GM12878 (cell line): ENCODE data around the gene NME7. TPM values are rescaled to one million over a fixed set of nuclear protein-coding genes. Genes with fewer than 3 reads are reported as not detected.

Source experiments
- ATAC-seq: fragments of 200-7000 bp; cut with Tn5 transposase; 3 replicates; pipeline ENCODE4 v1.9.1; 2020; ENCODE audit warnings: mild to moderate bottlenecking, moderate library complexity
- BruUV-seq: library from RNA; stranded (reverse); fragments of 400-500 nt; replicated peaks from 2 replicates; lab custom pipeline; 2021; lab: Mats Ljungman, UMichigan
- CTCF ChIA-PET: fragments of 300-600 bp; sonication (Branson Sonifier 250); formaldehyde crosslinking; extraction: SDS; loops from one replicate; lab custom pipeline; 2021; ENCODE audit warnings: inconsistent platforms; lab: Yijun Ruan, JAX
- POLR2A ChIA-PET: fragments of 350-600 bp; formaldehyde crosslinking; extraction: SDS; loops from one replicate; lab custom pipeline; 2021; ENCODE audit warnings: inconsistent platforms; lab: Charles Lee
- RAD21 ChIA-PET: fragments of 300-600 bp; sonication (Branson Sonifier 250); formaldehyde crosslinking; loops from one replicate; lab custom pipeline; 2023; ENCODE audit warnings: antibody characterized with exemption; ENCODE audit not compliant: unreplicated experiment; lab: Charles Lee
- SMC1A ChIA-PET: fragments of 300-600 bp; sonication (Branson Sonifier 250); formaldehyde crosslinking; loops from one replicate; lab custom pipeline; 2023; ENCODE audit not compliant: unreplicated experiment, uncharacterized antibody; lab: Charles Lee
- DNase-seq: peaks from one replicate; pipeline ENCODE4 v3.0.0-alpha.2; 2011; ENCODE audit warnings: low read depth, low spot score
- FAIRE-seq: peaks from 3 replicates; lab custom pipeline; 2011; peaks lifted over from hg19 to GRCh38; lab: Jason Lieb, UNC
- H2AFZ ChIP-seq: 2 replicates; pipeline ENCODE4 v1.6.0; 2011; ENCODE audit warnings: low read depth, low read length, control low read depth; ENCODE audit not compliant: control insufficient read depth
- H3K27ac ChIP-seq: 2 replicates; pipeline ENCODE4 v1.5.1; 2011; ENCODE audit warnings: control low read depth; ENCODE audit not compliant: control insufficient read depth, insufficient read depth
- H3K27me3 ChIP-seq, 2 experiments: replicated peaks in 1 of 2; 2 replicates each; pipeline versions ENCODE4 v1.6.0 to v1.6.1; 2011; ENCODE audit warnings: low read length in 1 of 2; ENCODE audit not compliant: control insufficient read depth in 2 of 2, insufficient read depth in 2 of 2
- H3K36me3 ChIP-seq, 2 experiments: 2 replicates each; pipeline ENCODE4 v1.5.1; 2011; ENCODE audit warnings: low read length in 1 of 2; ENCODE audit not compliant: control insufficient read depth in 2 of 2, insufficient read depth in 2 of 2
- H3K4me1 ChIP-seq: 2 replicates; pipeline ENCODE4 v1.6.1; 2011; ENCODE audit warnings: mild to moderate bottlenecking, low read length, moderate library complexity, mixed read lengths; ENCODE audit not compliant: control insufficient read depth, insufficient read depth
- H3K4me2 ChIP-seq: 2 replicates; pipeline ENCODE4 v1.6.0; 2011; ENCODE audit warnings: control low read depth; ENCODE audit not compliant: control insufficient read depth, insufficient read depth
- H3K4me3 ChIP-seq: fragments of 200-600 bp; sonication (generic); 2 replicates; pipeline ENCODE4 v1.5.1; 2016
- H3K79me2 ChIP-seq: 2 replicates; pipeline ENCODE4 v1.6.0; 2011; ENCODE audit warnings: low read length; ENCODE audit not compliant: control insufficient read depth, insufficient read depth
- H3K9ac ChIP-seq: 2 replicates; pipeline ENCODE4 v1.8.0; 2011; ENCODE audit warnings: low read length, control low read depth, mixed read lengths; ENCODE audit not compliant: control insufficient read depth, insufficient read depth
- H3K9me3 ChIP-seq: replicated peaks from 3 replicates; pipeline ENCODE4 v1.5.1; 2011; ENCODE audit warnings: mild to moderate bottlenecking, low read length; ENCODE audit not compliant: control insufficient read depth, insufficient read depth
- H4K20me1 ChIP-seq: 2 replicates; pipeline ENCODE4 v1.6.0; 2011; ENCODE audit not compliant: control insufficient read depth, insufficient read depth
- FOXK2 ChIP-seq: fragments of 450-650 bp; IDR thresholded peaks from 2 replicates; pipeline ENCODE4 v1.6.1; 2017; ENCODE audit warnings: mild to moderate bottlenecking, moderate library complexity
- FOXM1 ChIP-seq: IDR thresholded peaks from 2 replicates; pipeline ENCODE4 v1.6.1; 2012; ENCODE audit warnings: low read depth, mild to moderate bottlenecking, inconsistent platforms, low read length, moderate library complexity
- IKZF1 ChIP-seq: fragments of 450-650 bp; conservative IDR thresholded peaks from 2 replicates; pipeline ENCODE4 v1.6.1; 2017; ENCODE audit warnings: antibody characterized with exemption, mild to moderate bottlenecking
- MEF2B ChIP-seq: fragments of 450-650 bp; IDR thresholded peaks from 2 replicates; pipeline ENCODE4 v1.6.1; 2018; ENCODE audit warnings: mild to moderate bottlenecking, moderate library complexity; ENCODE audit not compliant: partially characterized antibody, poor library complexity, severe bottlenecking
- PAX8 ChIP-seq: fragments of 450-650 bp; IDR thresholded peaks from 2 replicates; pipeline ENCODE4 v1.6.1; 2017; ENCODE audit warnings: mild to moderate bottlenecking, moderate library complexity
- SMARCA5 ChIP-seq: fragments of 450-650 bp; IDR thresholded peaks from 2 replicates; pipeline ENCODE4 v1.6.1; 2017; ENCODE audit warnings: mild to moderate bottlenecking
- SMC3 ChIP-seq: IDR thresholded peaks from 2 replicates; pipeline ENCODE4 v1.6.1; 2011; ENCODE audit warnings: low read length, improper control_type of control experiment, borderline replicate concordance
- SPI1 ChIP-seq: IDR thresholded peaks from 2 replicates; pipeline ENCODE4 v1.6.1; 2011; ENCODE audit warnings: low read depth, mild to moderate bottlenecking, low read length, moderate library complexity, borderline replicate concordance; ENCODE audit not compliant: insufficient read depth
- TBL1XR1 ChIP-seq: IDR thresholded peaks from 2 replicates; pipeline ENCODE4 v1.6.1; 2012; ENCODE audit warnings: low read depth, low read length, improper control_type of control experiment
- in situ Hi-C: fragments of 300-500 bp; cut with MboI; formaldehyde crosslinking; loops from 9 replicates; pipeline ENCODE4 v1.14.3; 2018; ENCODE audit warnings: mixed read lengths
- intact Hi-C: fragments of 100-400 bp; cut with micrococcal nuclease; formaldehyde crosslinking; loops from one replicate; pipeline ENCODE4 v1.14.2; 2022; ENCODE audit not compliant: unreplicated experiment
- polyA plus RNA-seq, 11 experiments: library from polyadenylated mRNA; depleted of rRNA in 4 of 11; unstranded in 6 of 11; stranded (reverse) in 5 of 11; fragments of >200 nt; fragmentation: Nextera tagmentation in 4 of 11; fragmentation: Illumina TruSeq in 1 of 11; extraction: Ambion mirVana in 4 of 11; extraction: Trizol in 1 of 11; gene quantifications; 1 replicate in 1 of 11; 2 replicates in 10 of 11; pipeline versions ENCODE4 v1.2.1 to v1.2.3, GENCODE V29; 2011 to 2016; ENCODE audit warnings: inconsistent platforms in 2 of 11, missing spikeins in 2 of 11, low read depth in 1 of 11
- total RNA-seq, 4 experiments: library from RNA; depleted of rRNA in 3 of 4; stranded (reverse); fragments of >200 nt in 3 of 4; fragmentation: Illumina TruSeq in 1 of 4; extraction: Trizol in 1 of 4; gene quantifications; 2 replicates each; pipeline versions ENCODE4 v1.2.1 to v1.2.3, GENCODE V29; 2013 to 2021
- TF ChIP-seq, protein P1 (sequence below): fragments of 450-650 bp; IDR thresholded peaks from 2 replicates; pipeline ENCODE4 v1.6.1; 2017; ENCODE audit warnings: mild to moderate bottlenecking, moderate library complexity
- TF ChIP-seq, protein P2 (sequence below): IDR thresholded peaks from 2 replicates; pipeline ENCODE4 v1.6.1; 2011; ENCODE audit warnings: low read depth, mild to moderate bottlenecking, low read length, moderate library complexity, borderline replicate concordance; ENCODE audit errors: extremely low read depth
- TF ChIP-seq, protein P3 (sequence below): fragments of 450-650 bp; formaldehyde crosslinking; IDR thresholded peaks from 2 replicates; pipeline ENCODE4 v1.5.0; 2022; ENCODE audit warnings: mild to moderate bottlenecking, missing genetic modification characterization

The NME7 gene
- total and polyA plus RNA-seq, 10 of the 15 experiments (the other 5 are each of a cell fraction or from before 2014, with no cell fraction given) = 1.5 to 15.6 (median 7.2) TPM

DNA sequence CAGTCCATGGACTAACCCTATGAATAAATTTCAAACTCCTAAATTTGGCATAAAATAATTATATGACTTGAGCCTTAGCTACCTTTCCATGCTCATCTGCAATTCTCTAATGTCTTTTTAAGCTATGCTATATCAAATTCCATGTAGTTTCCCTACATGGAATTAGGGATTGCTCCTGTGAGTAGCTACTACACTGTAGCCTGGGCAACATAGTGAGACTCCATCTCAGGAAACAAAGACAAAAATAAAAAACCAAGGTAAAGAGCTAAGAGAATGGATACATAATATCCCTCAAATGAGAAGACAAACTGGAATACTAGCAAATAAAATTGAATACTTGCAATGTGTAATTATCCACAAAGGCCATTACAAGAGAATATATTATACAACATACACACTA is 223.6 kb downstream of the NME7 start:
- Histone ChIP-seq H3K4me2 (no peak overlapping the region), H3K79me2 (no peaks in the 10 kb centered on the region), H3K27ac (no peak overlapping the region), H3K9ac (no peak overlapping the region), H3K4me3 (no peak overlapping the region)
- no peak for FAIRE-seq
- RAD21 ChIA-PET = interaction anchor here (0.6 to 0.7 kb wide), 2 partner anchors 34 to 362 kb away, joined by 3 to 6 read pairs; no protein-coding TSS in a partner anchor
- DNase-seq = no peak
- in situ Hi-C loops = no loop called here
- no peak for TF ChIP-seq SMARCA5
- TF ChIP-seq, protein P1, sequence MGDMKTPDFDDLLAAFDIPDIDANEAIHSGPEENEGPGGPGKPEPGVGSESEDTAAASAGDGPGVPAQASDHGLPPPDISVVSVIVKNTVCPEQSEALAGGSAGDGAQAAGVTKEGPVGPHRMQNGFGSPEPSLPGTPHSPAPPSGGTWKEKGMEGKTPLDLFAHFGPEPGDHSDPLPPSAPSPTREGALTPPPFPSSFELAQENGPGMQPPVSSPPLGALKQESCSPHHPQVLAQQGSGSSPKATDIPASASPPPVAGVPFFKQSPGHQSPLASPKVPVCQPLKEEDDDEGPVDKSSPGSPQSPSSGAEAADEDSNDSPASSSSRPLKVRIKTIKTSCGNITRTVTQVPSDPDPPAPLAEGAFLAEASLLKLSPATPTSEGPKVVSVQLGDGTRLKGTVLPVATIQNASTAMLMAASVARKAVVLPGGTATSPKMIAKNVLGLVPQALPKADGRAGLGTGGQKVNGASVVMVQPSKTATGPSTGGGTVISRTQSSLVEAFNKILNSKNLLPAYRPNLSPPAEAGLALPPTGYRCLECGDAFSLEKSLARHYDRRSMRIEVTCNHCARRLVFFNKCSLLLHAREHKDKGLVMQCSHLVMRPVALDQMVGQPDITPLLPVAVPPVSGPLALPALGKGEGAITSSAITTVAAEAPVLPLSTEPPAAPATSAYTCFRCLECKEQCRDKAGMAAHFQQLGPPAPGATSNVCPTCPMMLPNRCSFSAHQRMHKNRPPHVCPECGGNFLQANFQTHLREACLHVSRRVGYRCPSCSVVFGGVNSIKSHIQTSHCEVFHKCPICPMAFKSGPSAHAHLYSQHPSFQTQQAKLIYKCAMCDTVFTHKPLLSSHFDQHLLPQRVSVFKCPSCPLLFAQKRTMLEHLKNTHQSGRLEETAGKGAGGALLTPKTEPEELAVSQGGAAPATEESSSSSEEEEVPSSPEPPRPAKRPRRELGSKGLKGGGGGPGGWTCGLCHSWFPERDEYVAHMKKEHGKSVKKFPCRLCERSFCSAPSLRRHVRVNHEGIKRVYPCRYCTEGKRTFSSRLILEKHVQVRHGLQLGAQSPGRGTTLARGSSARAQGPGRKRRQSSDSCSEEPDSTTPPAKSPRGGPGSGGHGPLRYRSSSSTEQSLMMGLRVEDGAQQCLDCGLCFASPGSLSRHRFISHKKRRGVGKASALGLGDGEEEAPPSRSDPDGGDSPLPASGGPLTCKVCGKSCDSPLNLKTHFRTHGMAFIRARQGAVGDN = no peak
- no peak for TF ChIP-seq FOXK2
- TF ChIP-seq TBL1XR1 = no peak
- TF ChIP-seq SMC3 = no peak
- TF ChIP-seq SPI1 = no peak
- TF ChIP-seq, protein P2, sequence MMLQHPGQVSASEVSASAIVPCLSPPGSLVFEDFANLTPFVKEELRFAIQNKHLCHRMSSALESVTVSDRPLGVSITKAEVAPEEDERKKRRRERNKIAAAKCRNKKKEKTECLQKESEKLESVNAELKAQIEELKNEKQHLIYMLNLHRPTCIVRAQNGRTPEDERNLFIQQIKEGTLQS = no peak
- TF ChIP-seq, protein P3, sequence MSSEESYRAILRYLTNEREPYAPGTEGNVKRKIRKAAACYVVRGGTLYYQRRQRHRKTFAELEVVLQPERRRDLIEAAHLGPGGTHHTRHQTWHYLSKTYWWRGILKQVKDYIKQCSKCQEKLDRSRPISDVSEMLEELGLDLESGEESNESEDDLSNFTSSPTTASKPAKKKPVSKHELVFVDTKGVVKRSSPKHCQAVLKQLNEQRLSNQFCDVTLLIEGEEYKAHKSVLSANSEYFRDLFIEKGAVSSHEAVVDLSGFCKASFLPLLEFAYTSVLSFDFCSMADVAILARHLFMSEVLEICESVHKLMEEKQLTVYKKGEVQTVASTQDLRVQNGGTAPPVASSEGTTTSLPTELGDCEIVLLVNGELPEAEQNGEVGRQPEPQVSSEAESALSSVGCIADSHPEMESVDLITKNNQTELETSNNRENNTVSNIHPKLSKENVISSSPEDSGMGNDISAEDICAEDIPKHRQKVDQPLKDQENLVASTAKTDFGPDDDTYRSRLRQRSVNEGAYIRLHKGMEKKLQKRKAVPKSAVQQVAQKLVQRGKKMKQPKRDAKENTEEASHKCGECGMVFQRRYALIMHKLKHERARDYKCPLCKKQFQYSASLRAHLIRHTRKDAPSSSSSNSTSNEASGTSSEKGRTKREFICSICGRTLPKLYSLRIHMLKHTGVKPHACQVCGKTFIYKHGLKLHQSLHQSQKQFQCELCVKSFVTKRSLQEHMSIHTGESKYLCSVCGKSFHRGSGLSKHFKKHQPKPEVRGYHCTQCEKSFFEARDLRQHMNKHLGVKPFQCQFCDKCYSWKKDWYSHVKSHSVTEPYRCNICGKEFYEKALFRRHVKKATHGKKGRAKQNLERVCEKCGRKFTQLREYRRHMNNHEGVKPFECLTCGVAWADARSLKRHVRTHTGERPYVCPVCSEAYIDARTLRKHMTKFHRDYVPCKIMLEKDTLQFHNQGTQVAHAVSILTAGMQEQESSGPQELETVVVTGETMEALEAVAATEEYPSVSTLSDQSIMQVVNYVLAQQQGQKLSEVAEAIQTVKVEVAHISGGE (CRISPR knock-in tag) = no peak
- TF ChIP-seq IKZF1 = no peak
- no peak for TF ChIP-seq FOXM1
- TF ChIP-seq PAX8 = no peak
- TF ChIP-seq MEF2B = no peak
- TF ChIP-seq, all 136 proteins: peak for 0
- ChIA-PET SMC1A (interaction anchor here (0.6 to 1.7 kb wide), 9 partner anchors 9 to 539 kb away, joined by 3 to 6 read pairs (median 4); no protein-coding TSS in a partner anchor), POLR2A (no interaction called here), CTCF (interaction anchor here (0.6 to 1.6 kb wide), 6 partner anchors 9 to 704 kb away, joined by 3 to 5 read pairs (median 3); no protein-coding TSS in a partner anchor)
- BruUV-seq = no TSS peak
- Histone ChIP-seq H3K36me3 (no peaks in the 10 kb centered on the region), H2AFZ (no peak overlapping the region), H3K27me3 (no peaks in the 10 kb centered on the region), H3K9me3 (no peaks in the 10 kb centered on the region), H3K4me1 (peaks cover 3% of the 10 kb centered on the region; the same call in 1 of the 2 replicates), H4K20me1 (no peaks in the 10 kb centered on the region)
- intact Hi-C loops = no loop called here
- ATAC-seq = no peak
